Calu3 (cell line): ENCODE measurements around the gene EFCAB8. TPM values are rescaled to one million over a fixed set of nuclear protein-coding genes. Genes with fewer than 3 reads are reported as not detected.
A peak's percentile ranks its signal among the peaks of the same experiment; 100 is the strongest.

ENCODE experiments used
- BruUV-seq: library from RNA; stranded (reverse); fragments of 400-500 nt; replicated peaks from 2 replicates; lab custom pipeline; 2021; lab: Mats Ljungman, UMichigan
- CTCF ChIA-PET: fragments of 300-600 bp; sonication (Branson Sonifier 250); formaldehyde crosslinking; loops from one replicate; lab custom pipeline; 2022; ENCODE audit warnings: antibody characterized with exemption; lab: Charles Lee
- DNase-seq: peaks from one replicate; pipeline ENCODE4 v3.0.0; 2022
- H3K27ac Mint-ChIP-seq: one replicate; pipeline ENCODE4 v1.8.0; 2022; ENCODE audit warnings: mixed read lengths; ENCODE audit not compliant: unreplicated experiment
- H3K27me3 Mint-ChIP-seq: one replicate; pipeline ENCODE4 v1.8.0; 2022; ENCODE audit warnings: mixed read lengths; ENCODE audit not compliant: unreplicated experiment
- H3K36me3 Mint-ChIP-seq: one replicate; pipeline ENCODE4 v1.8.0; 2022; ENCODE audit warnings: mild to moderate bottlenecking, moderate library complexity, mixed read lengths; ENCODE audit not compliant: insufficient read depth, unreplicated experiment
- H3K4me1 Mint-ChIP-seq: one replicate; pipeline ENCODE4 v1.8.0; 2022; ENCODE audit warnings: mild to moderate bottlenecking, low read depth, mixed read lengths; ENCODE audit not compliant: unreplicated experiment
- H3K4me3 Mint-ChIP-seq: one replicate; pipeline ENCODE4 v1.8.0; 2022; ENCODE audit warnings: mild to moderate bottlenecking, low read depth, moderate library complexity, mixed read lengths; ENCODE audit not compliant: unreplicated experiment
- H3K9me3 Mint-ChIP-seq: one replicate; pipeline ENCODE4 v1.8.0; 2022; ENCODE audit warnings: low read depth, mixed read lengths; ENCODE audit not compliant: unreplicated experiment
- CTCF ChIP-seq: fragments of 200-600 bp; IDR thresholded peaks from one replicate; pipeline ENCODE4 v1.8.0; 2022; ENCODE audit warnings: antibody characterized with exemption; ENCODE audit not compliant: unreplicated experiment
- intact Hi-C: fragments of 100-400 bp; cut with micrococcal nuclease; formaldehyde crosslinking; loops from one replicate; pipeline ENCODE4 v1.10.0; 2022; ENCODE audit not compliant: unreplicated experiment
- total RNA-seq: library from RNA; stranded (reverse); gene quantifications from 2 replicates; pipeline ENCODE4 v1.2.3, GENCODE V29; 2022

The EFCAB8 gene
- total RNA-seq, 1 experiment from 2014 or later = 1.1 TPM

DNA sequence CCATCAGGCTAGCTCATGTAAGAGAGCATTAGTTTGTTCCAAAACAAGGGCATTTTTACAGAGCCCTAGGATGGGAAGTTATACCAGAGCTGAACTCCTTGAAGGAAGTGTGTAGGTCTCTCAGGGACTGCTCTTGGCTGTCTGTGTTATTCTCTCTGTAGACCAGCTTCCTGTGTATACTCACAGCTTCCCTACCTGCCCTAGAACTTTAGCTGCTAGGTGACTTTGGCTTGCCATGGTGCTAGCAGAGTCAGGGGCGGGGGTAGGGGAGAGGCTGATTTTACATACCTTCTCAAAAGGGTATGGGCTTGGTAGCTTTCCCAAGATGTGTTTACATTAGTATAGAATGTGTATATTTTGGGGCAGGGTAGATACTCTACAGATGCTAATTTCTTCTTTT lies 21.6 kb upstream of the EFCAB8 start:
- H3K4me1 Mint-ChIP-seq = no peaks in the 10 kb centered on the region
- H3K27me3 Mint-ChIP-seq = no peaks in the 10 kb centered on the region
- no TSS peak for BruUV-seq
- H3K4me3 Mint-ChIP-seq = no peak overlapping the region
- no peak overlapping the region for H3K27ac Mint-ChIP-seq
- H3K9me3 Mint-ChIP-seq = no peaks in the 10 kb centered on the region
- CTCF ChIA-PET = no interaction called here
- peaks cover 89% of the 10 kb centered on the region for H3K36me3 Mint-ChIP-seq
- no peak for TF ChIP-seq CTCF
- no peak for DNase-seq
- intact Hi-C loops = no loop called here

- Mint-ChIP-seq H3K4me1 (no peaks in the 10 kb centered on the region), H3K27ac (no peak overlapping the region), H3K27me3 (no peaks in the 10 kb centered on the region), H3K9me3 (no peaks in the 10 kb centered on the region), H3K36me3 (peaks cover 80% of the 10 kb centered on the region), H3K4me3 (no peak overlapping the region)
- CTCF ChIA-PET = no interaction called here
- intact Hi-C loops = no loop called here
- DNase-seq = no peak
- no TSS peak for BruUV-seq
- no peak for TF ChIP-seq CTCF
Observed at GRCh38 chr20:32839227-32839981, 19.3 kb upstream of the EFCAB8 start.

DNA sequence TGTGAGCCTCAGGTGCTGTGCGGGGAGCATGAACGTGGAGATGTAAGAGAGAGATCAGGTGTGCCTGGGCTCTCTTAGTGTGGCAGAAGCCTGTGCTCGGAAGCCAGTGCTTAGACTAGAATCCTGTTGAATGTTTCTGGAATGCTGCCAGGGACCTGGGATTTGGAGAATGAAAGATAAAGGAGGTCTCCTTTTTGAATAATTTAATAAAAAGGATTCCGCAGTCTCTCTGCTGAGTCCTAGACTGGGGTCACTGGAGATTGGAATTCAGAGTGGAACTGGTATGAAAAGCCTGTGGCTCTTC lies 18.8 kb upstream of the EFCAB8 start:
- no peak overlapping the region for H3K4me3 Mint-ChIP-seq
- DNase-seq = no peak
- BruUV-seq = no TSS peak
- no peaks in the 10 kb centered on the region for H3K27me3 Mint-ChIP-seq
- no peak overlapping the region for H3K27ac Mint-ChIP-seq
- no peaks in the 10 kb centered on the region for H3K9me3 Mint-ChIP-seq
- CTCF ChIA-PET = no interaction called here
- H3K36me3 Mint-ChIP-seq = peaks cover 80% of the 10 kb centered on the region
- TF ChIP-seq CTCF = no peak
- intact Hi-C loops = no loop called here
- H3K4me1 Mint-ChIP-seq = no peaks in the 10 kb centered on the region

DNA sequence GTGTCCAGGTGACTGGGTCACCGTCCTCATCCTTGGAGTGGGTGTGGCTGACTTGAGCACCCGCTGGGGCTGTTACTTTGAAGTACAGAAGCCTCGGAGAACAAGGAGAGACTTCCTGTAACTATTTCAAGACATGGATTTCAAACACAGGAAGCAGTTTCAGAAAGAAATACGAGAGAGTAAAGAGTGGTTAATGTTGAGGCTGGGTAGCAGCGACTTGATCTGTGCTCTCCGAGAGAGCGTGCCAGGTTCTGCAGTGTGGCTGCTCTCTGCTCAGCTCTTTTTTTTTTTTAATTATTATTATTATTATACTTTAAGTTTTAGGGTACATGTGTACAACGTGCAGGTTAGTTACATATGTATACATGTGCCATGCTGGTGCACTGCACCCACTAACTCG lies 17.5 kb upstream of the EFCAB8 start:
- CTCF ChIA-PET = interaction anchor here (1.0 to 1.2 kb wide), 2 partner anchors 45 to 47 kb away, joined by 3 to 5 read pairs; no protein-coding TSS in a partner anchor
- intact Hi-C loops = no loop called here
- Mint-ChIP-seq H3K4me3 (no peak overlapping the region), H3K9me3 (no peaks in the 10 kb centered on the region), H3K36me3 (peaks cover 75% of the 10 kb centered on the region), H3K4me1 (no peaks in the 10 kb centered on the region), H3K27ac (peak overlapping the region; percentile 50), H3K27me3 (no peaks in the 10 kb centered on the region)
- TF ChIP-seq CTCF = no peak
- BruUV-seq = no TSS peak
- DNase-seq = no peak
